ENCODE measurements around the gene NAGLU. TPM values are rescaled to one million over a fixed set of nuclear protein-coding genes. Genes with fewer than 3 reads are reported as not detected.

NAGLU gene
- polyA plus RNA-seq, 1 donor (not counting 4 experiments of a cell fraction or from before 2014, with no cell fraction given): 6.9 TPM

GRCh38 chr17:42521666-42522262, 14.3 kb upstream of the NAGLU start:
- Histone ChIP-seq H3K4me3 (ENCODE audit: control insufficient read depth in 2 of 3, extremely low read depth in 1 of 3, insufficient read depth in 2 of 3, low read depth in 1 of 3, low read length in 3 of 3) (no peak overlapping the region), H3K9me1 (ENCODE audit: control insufficient read depth, extremely low read depth, insufficient read depth, low read length) (no peaks in the 10 kb centered on the region), H3K9ac (ENCODE audit: control insufficient read depth, extremely low read depth, insufficient read depth, low read length) (no peak overlapping the region), H4K20me1 (ENCODE audit: control insufficient read depth, extremely low read depth, insufficient read depth, low read length) (no peaks in the 10 kb centered on the region), H3K4me1 (ENCODE audit: control insufficient read depth, extremely low read depth, insufficient read depth, low read length) (peaks cover 56% of the 10 kb centered on the region), H3K9me3 (ENCODE audit: control insufficient read depth, low read depth, low read length) (no peaks in the 10 kb centered on the region), H3K79me2 (ENCODE audit: control insufficient read depth, insufficient read depth, low read length) (no peaks in the 10 kb centered on the region), H3K36me3 (ENCODE audit: control insufficient read depth in 2 of 2, extremely low read depth in 1 of 2, insufficient read depth in 2 of 2, low read length in 2 of 2) (peaks cover 0 to 4% of the 10 kb centered on the region in 2 experiments), H3K4me2 (ENCODE audit: control insufficient read depth, extremely low read depth, insufficient read depth, low read depth, low read length) (no peak overlapping the region), H3K27me3 (ENCODE audit: control insufficient read depth, extremely low read depth, insufficient read depth, low read length) (no peaks in the 10 kb centered on the region), H3K27ac (ENCODE audit: control insufficient read depth, insufficient read depth, low read length) (no peak overlapping the region), H2AFZ (ENCODE audit: control insufficient read depth, low read length) (no peak overlapping the region)
- DNase-seq (ENCODE audit: low read depth, low spot score): no peak
- dilution Hi-C loops (cut with MboI; ENCODE audit: extremely low pct_ligation_motif_present, low sequenced_read_pairs): loop anchor here (25.0 kb wide), 1 partner anchor 209 kb away; no protein-coding TSS in a partner anchor
- FAIRE-seq: no peak
- TF ChIP-seq EZH2 (IDR thresholded peaks at IDR 0.05; ENCODE audit: low read length): no peak
- no peak for TF ChIP-seq CTCF (optimal IDR thresholded peaks at IDR 0.05 in 1 of 3, IDR thresholded peaks at IDR 0.05 in 1 of 3, conservative IDR thresholded peaks at IDR 0.05 in 1 of 3; ENCODE audit: extremely low read depth in 1 of 3, insufficient read depth in 2 of 3, low read length in 3 of 3)

- Histone ChIP-seq H3K9me1 (ENCODE audit: control insufficient read depth, extremely low read depth, insufficient read depth, low read length) (no peaks in the 10 kb centered on the region), H3K9ac (ENCODE audit: control insufficient read depth, extremely low read depth, insufficient read depth, low read length) (no peak overlapping the region), H3K4me3 (ENCODE audit: control insufficient read depth in 2 of 3, extremely low read depth in 1 of 3, insufficient read depth in 2 of 3, low read depth in 1 of 3, low read length in 3 of 3) (no peak overlapping the region), H2AFZ (ENCODE audit: control insufficient read depth, low read length) (no peak overlapping the region), H3K27me3 (ENCODE audit: control insufficient read depth, extremely low read depth, insufficient read depth, low read length) (no peaks in the 10 kb centered on the region), H3K4me1 (ENCODE audit: control insufficient read depth, extremely low read depth, insufficient read depth, low read length) (peaks cover 56% of the 10 kb centered on the region), H3K79me2 (ENCODE audit: control insufficient read depth, insufficient read depth, low read length) (no peaks in the 10 kb centered on the region), H3K36me3 (ENCODE audit: control insufficient read depth in 2 of 2, extremely low read depth in 1 of 2, insufficient read depth in 2 of 2, low read length in 2 of 2) (peaks cover 0 to 3% of the 10 kb centered on the region in 2 experiments), H3K27ac (ENCODE audit: control insufficient read depth, insufficient read depth, low read length) (no peak overlapping the region), H4K20me1 (ENCODE audit: control insufficient read depth, extremely low read depth, insufficient read depth, low read length) (no peaks in the 10 kb centered on the region), H3K9me3 (ENCODE audit: control insufficient read depth, low read depth, low read length) (no peaks in the 10 kb centered on the region), H3K4me2 (ENCODE audit: control insufficient read depth, extremely low read depth, insufficient read depth, low read depth, low read length) (no peak overlapping the region)
- dilution Hi-C loops (cut with MboI; ENCODE audit: extremely low pct_ligation_motif_present, low sequenced_read_pairs): loop anchor here (25.0 kb wide), 1 partner anchor 210 kb away; no protein-coding TSS in a partner anchor
- FAIRE-seq: no peak
- TF ChIP-seq EZH2 (IDR thresholded peaks at IDR 0.05; ENCODE audit: low read length) (no peak), CTCF (optimal IDR thresholded peaks at IDR 0.05 in 1 of 3, IDR thresholded peaks at IDR 0.05 in 1 of 3, conservative IDR thresholded peaks at IDR 0.05 in 1 of 3; ENCODE audit: extremely low read depth in 1 of 3, insufficient read depth in 2 of 3, low read length in 3 of 3) (no peak)
- DNase-seq (ENCODE audit: low read depth, low spot score): no peak
These were observed 13.7 kb upstream of the NAGLU start for GRCh38 chr17:42522263-42522790.

Data from keratinocyte (primary cell).